ENCODE measurements around the gene HS3ST3B1.

The HS3ST3B1 gene

GRCh38 chr17:14321476-14321949, 20.6 kb downstream of the HS3ST3B1 start:
- no peak for DNase-seq (ENCODE audit: low spot score)

DNA sequence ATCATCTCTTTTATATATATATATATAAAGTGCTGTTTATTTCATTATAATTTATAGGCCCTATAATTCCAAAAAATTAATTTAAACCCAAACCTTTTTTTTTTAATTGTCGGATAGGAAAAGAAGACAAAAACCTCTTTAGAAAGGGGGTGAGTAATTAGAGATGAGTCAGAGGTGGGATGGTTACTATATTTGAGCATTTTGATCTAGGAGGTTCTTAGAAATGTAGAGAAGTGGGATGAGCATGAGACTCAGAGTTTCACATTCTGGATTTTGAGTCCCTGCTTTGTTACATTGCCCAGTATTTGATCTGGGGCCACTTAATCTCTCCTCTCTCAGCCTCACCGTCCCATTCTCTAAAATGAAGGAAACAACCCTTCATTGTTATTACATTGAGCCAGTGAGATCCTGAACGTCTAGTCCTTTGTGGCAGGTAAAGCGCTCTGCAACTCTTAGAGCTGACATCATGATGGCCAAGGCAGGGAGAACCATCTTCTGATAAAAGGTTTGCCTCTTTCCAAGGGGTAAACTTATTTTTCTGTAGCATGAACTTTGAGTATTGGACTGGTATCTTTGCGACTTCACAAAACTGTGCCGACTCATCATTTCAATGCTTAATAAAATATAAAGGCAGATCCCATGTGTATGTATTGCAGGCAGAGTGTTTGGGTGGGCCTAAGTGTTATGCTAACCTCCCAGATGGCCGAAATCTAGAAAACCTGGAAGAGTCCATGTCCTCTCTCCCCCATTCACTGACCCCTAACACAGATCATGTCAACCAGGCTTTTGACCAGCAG, 21.3 kb downstream of the HS3ST3B1 start:
- DNase-seq (ENCODE audit: low spot score) = no peak

- no peak for DNase-seq (ENCODE audit: low spot score)
These were observed 22.7 kb downstream of the HS3ST3B1 start for GRCh38 chr17:14323522-14323981.

- DNase-seq (ENCODE audit: low spot score) = no peak
These were observed 24.8 kb downstream of the HS3ST3B1 start for GRCh38 chr17:14325618-14326167.

DNA sequence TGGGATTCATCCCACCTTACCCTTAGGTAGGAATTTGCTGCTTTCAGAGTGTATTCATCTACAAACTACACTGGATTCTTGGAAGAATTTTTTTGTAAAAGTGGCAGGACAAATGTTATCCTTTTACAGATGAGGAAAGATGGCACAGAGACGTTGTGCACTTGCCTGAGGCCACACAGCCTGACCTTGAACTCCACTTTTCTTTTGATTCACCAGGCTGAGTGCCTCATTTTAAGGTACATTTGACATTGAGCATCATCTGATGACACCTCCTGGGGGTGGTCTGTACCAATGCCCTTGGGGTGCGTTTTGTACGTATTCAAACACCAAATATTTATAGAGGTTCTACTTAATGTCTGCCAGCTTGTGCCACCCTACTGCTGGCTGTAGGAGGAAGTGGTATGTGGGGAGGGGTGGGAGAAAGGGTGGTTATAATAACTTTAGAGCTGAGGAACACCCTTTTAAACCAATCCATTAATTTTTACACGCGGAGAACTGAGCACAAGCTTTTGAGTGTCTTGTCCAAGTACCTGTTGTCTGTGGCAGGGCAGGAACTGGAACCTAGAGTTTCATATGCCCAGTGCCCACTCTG, 29.1 kb downstream of the HS3ST3B1 start:
- DNase-seq (ENCODE audit: low spot score) = no peak

- no peak for DNase-seq (ENCODE audit: low spot score)
These were observed 29.6 kb downstream of the HS3ST3B1 start for GRCh38 chr17:14330492-14330962.

GRCh38 chr17:14331225-14331981, 30.5 kb downstream of the HS3ST3B1 start:
- no peak for DNase-seq (ENCODE audit: low spot score)

DNA sequence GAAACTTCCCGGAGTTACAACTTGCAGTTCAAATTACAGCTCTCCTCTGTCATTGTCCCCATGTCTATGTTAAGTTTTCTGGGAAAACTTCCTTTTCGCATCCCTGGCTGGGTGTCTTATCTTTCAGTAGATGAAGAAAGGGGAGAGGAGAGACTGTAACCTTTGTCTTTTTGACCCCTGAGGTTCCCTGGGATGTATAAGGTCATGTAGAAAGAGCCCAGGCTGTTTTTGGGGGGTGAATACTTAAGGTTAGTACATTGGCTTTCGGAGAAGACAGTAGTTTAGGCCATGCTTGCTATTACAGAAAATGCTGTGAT, 31.1 kb downstream of the HS3ST3B1 start:
- DNase-seq (ENCODE audit: low spot score) = no peak

GRCh38 chr17:14332331-14332730, 31.4 kb downstream of the HS3ST3B1 start:
- no peak for DNase-seq (ENCODE audit: low spot score)

- DNase-seq (ENCODE audit: low spot score) = no peak
These were observed 32.6 kb downstream of the HS3ST3B1 start for GRCh38 chr17:14333506-14333905.

DNA sequence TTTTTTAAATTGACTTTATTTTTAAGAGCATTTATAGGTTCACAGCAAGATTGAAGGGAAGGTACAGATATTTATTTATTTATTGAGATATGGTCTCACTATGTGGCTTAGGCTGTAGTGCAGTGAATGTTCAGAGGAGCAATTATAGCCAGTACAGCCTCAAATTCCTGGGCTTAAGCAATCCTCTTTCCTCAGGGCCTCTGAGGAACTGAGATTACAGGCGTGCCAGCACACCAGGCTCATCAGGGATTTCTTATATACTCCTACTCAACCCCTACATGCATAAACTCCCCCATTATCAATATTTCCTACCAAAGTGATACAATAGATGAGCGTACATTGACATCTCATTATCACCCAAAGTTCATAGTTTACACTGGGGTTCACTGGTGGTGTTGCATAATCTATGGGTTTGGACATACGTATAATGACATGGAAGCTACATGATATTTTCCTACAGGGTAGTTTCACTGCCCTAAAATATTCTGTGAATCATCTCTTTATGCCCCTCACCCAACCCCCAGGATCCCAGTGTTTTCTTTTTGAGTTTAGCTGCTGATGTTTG, 33.5 kb downstream of the HS3ST3B1 start:
- no peak for DNase-seq (ENCODE audit: low spot score)

GRCh38 chr17:14334919-14335318, 34.0 kb downstream of the HS3ST3B1 start:
- DNase-seq (ENCODE audit: low spot score) = no peak

GRCh38 chr17:14336418-14336817, 35.5 kb downstream of the HS3ST3B1 start:
- DNase-seq (ENCODE audit: low spot score) = no peak

GRCh38 chr17:14337596-14338079, 36.8 kb downstream of the HS3ST3B1 start:
- DNase-seq (ENCODE audit: low spot score) = no peak

DNA sequence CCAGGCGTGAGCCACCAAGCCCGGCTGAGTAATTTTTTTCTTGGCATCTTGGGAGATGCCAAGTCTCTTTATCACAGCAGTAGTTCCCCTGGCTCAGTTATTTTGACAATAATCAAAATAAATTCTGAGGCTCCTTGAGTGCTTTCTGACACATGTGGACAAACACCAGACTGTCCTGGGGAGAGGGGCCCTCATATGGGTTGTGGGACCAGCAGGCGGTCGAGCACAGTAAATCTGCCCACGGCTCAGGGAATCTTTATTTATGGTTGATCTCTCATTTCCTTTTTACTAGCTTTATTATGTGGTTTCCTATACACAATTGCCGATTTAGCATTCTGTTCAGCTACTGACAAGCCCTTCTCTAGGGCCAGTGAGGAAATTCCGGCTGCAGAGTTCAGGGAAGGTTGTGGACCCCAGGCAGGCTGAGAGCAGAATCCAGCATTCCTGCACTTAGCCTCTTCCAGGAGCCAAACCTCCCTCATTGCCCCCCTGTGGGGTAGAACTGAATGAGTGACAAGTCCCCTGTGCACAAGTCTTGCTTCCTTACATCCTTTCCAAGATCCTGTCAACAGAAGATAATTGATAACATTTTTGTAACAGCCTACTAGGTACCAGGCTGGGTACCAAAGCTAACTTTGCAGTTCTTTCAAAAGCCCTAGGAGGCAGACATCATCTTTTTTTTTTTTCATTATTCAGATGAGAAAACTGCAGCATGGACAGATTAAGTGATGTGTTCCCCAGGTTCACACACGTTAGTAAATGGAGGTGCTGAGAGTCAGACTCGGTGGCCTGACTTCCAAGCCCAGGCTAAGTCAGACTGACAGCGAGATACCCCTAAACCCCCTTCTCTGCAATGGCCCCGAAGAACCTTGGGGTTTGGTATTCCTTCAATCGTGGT, 40.2 kb downstream of the HS3ST3B1 start:
- no peak for DNase-seq (ENCODE audit: low spot score)

DNA sequence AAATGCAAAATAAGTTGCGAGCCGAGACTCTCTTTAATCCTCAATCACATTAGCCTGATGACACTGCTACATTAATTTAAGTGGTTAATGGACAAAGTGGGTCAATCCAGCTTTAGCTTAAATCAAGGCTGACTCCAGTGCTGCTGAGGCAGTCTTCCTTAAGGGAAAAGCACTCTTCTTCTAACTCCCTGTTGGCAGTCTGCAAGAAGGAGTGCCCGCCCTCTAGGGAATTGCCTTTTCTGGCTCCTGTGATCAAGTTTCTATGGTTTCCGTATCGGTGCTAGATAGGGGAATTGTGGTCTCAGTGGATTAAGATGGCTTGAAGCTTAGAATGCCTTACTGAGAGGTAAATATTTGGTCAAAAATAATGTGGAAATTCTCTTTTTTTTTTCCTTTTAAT, 41.0 kb downstream of the HS3ST3B1 start:
- no peak for DNase-seq (ENCODE audit: low spot score)

DNA sequence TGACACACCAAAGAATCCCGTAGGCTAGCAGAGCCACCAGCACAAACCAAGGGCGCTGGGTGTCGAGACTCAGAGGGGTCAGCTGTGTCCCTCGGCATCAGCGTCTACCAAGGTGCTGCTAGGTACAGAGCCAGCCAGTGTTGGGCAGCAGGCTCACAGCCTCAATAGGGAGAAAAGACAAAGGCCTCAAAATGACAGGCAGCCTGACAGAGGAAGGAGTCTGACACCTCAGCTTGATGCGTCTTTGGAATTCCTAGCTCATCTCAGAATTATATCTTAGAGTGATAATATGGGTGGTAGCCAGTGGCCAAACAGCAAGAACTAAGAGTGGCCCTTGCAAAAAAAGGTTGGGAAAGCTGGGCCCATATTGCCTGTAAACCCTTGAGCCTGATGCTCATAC, 45.9 kb downstream of the HS3ST3B1 start:
- DNase-seq (ENCODE audit: low spot score) = no peak

DNA sequence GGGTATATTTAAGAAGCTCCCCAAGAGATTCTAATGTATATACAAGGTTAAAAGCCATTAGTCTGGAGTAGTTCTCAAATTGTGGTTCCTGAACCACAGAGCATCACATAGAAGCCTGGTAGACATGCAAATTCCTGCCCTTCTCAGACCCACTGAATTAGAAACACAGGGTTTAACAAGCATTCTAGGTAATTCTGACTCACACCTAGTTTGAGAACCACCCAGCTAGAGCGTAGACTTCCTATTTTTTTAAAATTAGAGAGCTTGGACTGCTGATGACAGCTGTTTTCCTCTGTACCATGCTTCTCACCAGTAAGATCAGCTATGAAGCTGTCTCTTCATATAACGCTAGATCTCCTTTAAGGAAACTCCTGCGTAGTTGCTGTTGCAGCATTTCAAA, 50.6 kb downstream of the HS3ST3B1 start:
- no peak for DNase-seq (ENCODE audit: low spot score)

- no peak for DNase-seq (ENCODE audit: low spot score)
These were observed 51.3 kb downstream of the HS3ST3B1 start for GRCh38 chr17:14352136-14352535.

- no peak for DNase-seq (ENCODE audit: low spot score)
These were observed 53.1 kb downstream of the HS3ST3B1 start for GRCh38 chr17:14353861-14354474.

DNA sequence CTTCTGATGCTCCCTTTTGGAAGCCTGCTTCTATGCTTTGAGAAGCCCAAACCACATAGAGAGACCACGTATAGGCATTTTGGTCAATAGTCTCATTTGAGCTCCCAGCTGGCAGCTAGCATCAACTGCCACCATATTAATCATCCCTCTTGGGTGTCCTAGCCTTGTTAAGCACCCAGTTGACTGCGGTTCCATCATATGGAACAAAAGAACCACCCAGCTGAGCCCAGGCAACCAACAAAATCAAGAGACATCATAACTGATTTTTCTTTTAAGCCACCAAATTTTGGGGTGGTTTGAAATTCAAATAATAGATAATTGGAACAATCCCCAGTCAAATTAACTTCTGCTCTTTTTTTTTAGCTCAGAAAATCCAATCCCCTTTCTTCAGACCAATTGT, 53.9 kb downstream of the HS3ST3B1 start:
- no peak for DNase-seq (ENCODE audit: low spot score)

Measured in LoVo (cell line).